OCI-LY1 (cell line): ENCODE data around the gene LOXL4.

Source experiments
- CTCF ChIP-seq: fragments of 200-600 bp; sonication (generic), shearing (Covaris generic); IDR thresholded peaks from 2 replicates; pipeline ENCODE4 v1.5.1; 2017; ENCODE audit warnings: mild to moderate bottlenecking, antibody characterized with exemption, low read length, moderate library complexity, mixed read lengths
- EZH2 ChIP-seq: fragments of 200-600 bp; sonication (generic), shearing (Covaris generic); IDR thresholded peaks from 2 replicates; pipeline ENCODE4 v1.8.0; 2017; ENCODE audit warnings: borderline replicate concordance, mixed run types, mild to moderate bottlenecking, antibody characterized with exemption, low read length, moderate library complexity, mixed read lengths

DNA sequence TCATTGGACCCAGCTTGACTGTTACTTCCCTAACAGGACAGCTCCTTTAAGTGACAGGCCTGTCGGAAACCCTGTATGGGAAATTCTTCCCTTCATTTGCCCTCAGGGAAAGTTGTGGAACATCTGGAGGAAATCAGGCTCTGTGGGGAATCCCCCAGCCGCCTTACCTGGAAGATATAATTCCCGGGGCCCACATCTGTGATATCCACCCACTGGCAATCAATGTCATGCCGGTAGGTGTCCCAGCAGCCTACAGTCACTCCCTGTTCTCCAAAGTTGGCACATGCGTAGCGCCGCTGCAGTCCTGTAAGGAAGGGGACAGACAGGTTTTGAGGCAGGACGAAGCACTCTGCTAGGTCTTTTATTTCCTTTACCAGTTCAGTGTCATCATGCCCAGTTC, 16.6 kb downstream of the LOXL4 start:
- TF ChIP-seq CTCF, result no peak
- TF ChIP-seq EZH2, result no peak
